ENCODE data around the gene MAGI3.

DNA sequence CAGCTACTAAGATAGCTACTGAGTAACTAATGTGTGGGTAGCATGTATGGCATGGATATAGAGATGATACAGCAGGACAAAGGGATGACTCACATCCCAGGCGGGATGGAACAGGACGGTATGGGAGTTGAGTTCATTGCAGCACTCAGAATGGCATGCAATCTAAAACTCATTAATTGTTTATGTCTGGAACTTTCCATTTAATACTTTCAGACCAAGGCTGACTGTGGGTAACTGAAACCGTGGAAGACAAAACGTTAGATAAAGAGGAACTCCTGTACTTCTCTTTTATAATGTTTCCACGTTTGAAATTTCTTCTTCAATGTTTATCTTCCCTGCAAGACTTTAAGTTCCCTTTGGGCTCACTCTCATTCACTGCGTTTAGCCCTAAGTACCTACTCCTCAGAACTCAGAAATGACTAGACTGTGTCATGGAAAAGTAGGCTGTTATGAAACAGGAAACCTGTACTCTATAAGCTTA lies 151.9 kb downstream of the MAGI3 start:
- TF ChIP-seq EZH2 (IDR thresholded peaks at IDR 0.05; ENCODE audit: low read length, unreplicated experiment) (no peak), EZH2phosphoT487 (IDR thresholded peaks at IDR 0.05; ENCODE audit: borderline replicate concordance, low read length) (no peak)
- TF ChIP-seq, protein P1, sequence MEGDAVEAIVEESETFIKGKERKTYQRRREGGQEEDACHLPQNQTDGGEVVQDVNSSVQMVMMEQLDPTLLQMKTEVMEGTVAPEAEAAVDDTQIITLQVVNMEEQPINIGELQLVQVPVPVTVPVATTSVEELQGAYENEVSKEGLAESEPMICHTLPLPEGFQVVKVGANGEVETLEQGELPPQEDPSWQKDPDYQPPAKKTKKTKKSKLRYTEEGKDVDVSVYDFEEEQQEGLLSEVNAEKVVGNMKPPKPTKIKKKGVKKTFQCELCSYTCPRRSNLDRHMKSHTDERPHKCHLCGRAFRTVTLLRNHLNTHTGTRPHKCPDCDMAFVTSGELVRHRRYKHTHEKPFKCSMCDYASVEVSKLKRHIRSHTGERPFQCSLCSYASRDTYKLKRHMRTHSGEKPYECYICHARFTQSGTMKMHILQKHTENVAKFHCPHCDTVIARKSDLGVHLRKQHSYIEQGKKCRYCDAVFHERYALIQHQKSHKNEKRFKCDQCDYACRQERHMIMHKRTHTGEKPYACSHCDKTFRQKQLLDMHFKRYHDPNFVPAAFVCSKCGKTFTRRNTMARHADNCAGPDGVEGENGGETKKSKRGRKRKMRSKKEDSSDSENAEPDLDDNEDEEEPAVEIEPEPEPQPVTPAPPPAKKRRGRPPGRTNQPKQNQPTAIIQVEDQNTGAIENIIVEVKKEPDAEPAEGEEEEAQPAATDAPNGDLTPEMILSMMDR (conservative IDR thresholded peaks at IDR 0.05; ENCODE audit: low read depth, low read length), result no peak

All from PC-3 (cell line).